K562 (cell line): ENCODE data around the gene ZNF69. TPM values are rescaled to one million over a fixed set of nuclear protein-coding genes. Genes with fewer than 3 reads are reported as not detected.

Experiments used
- BACH1 ChIP-seq: fragments of 200-800 bp; sonication (Bioruptor generic); IDR thresholded peaks from 2 replicates; pipeline ENCODE4 v1.6.1; 2016; ENCODE audit warnings: missing genetic modification characterization, missing compliant biosample characterization
- BCL6 ChIP-seq: fragments of 250-450 bp; sonication (Bioruptor Pico); IDR thresholded peaks from 2 replicates; pipeline ENCODE4 v1.4.0; 2020
- CC2D1A ChIP-seq: fragments of 450-650 bp; IDR thresholded peaks from 2 replicates; pipeline ENCODE4 v1.6.1; 2017; ENCODE audit warnings: mild to moderate bottlenecking
- CCAR2 ChIP-seq: fragments of 200-400 bp; formaldehyde crosslinking; IDR thresholded peaks from 2 replicates; pipeline ENCODE4 v1.6.1; 2017; ENCODE audit warnings: mild to moderate bottlenecking, low read depth, low read length
- HNRNPLL ChIP-seq: fragments of 200-400 bp; formaldehyde crosslinking; IDR thresholded peaks from 2 replicates; pipeline ENCODE4 v1.6.1; 2017; ENCODE audit warnings: low read length, low read depth, mild to moderate bottlenecking; ENCODE audit not compliant: poor library complexity, severe bottlenecking
- KAT7 ChIP-seq: sonication (generic); formaldehyde crosslinking; IDR thresholded peaks from 2 replicates; pipeline ENCODE4 v1.8.0; 2022; ENCODE audit warnings: missing genetic modification reagents, mild to moderate bottlenecking, borderline replicate concordance
- KLF10 ChIP-seq: fragments of 250-450 bp; sonication (Bioruptor Pico); IDR thresholded peaks from 2 replicates; pipeline ENCODE4 v1.6.1; 2021; ENCODE audit warnings: matching md5 sums
- LARP7 ChIP-seq: fragments of 450-650 bp; IDR thresholded peaks from 2 replicates; pipeline ENCODE4 v1.6.1; 2016
- RAD21 ChIP-seq, 2 experiments: fragments of 250-450 bp in 1 of 2; fragments of 450-650 bp in 1 of 2; sonication (Bioruptor Pico) in 1 of 2; formaldehyde crosslinking in 1 of 2; IDR thresholded peaks in 1 of 2; conservative IDR thresholded peaks in 1 of 2; 2 replicates each; pipeline versions ENCODE4 v1.4.0 to v1.8.0; 2020 to 2022; ENCODE audit warnings: mild to moderate bottlenecking in 2 of 2, moderate library complexity in 1 of 2
- SMC3 ChIP-seq: conservative IDR thresholded peaks from 2 replicates; pipeline ENCODE4 v1.6.1; 2011; ENCODE audit warnings: low read depth, low read length, improper control_type of control experiment; ENCODE audit not compliant: insufficient read depth
- STAG1 ChIP-seq: sonication (generic); formaldehyde crosslinking; IDR thresholded peaks from 2 replicates; pipeline ENCODE4 v1.5.0; 2020; ENCODE audit warnings: missing genetic modification reagents, borderline replicate concordance
- ZNF780A ChIP-seq: fragments of 250-450 bp; sonication (Bioruptor Pico); IDR thresholded peaks from 2 replicates; pipeline ENCODE4 v1.5.0; 2021; ENCODE audit warnings: mild to moderate bottlenecking
- ZNF79 ChIP-seq: fragments of 250-450 bp; sonication (Bioruptor Pico); IDR thresholded peaks from 2 replicates; pipeline ENCODE4 v1.4.0; 2020; ENCODE audit warnings: low read depth, mild to moderate bottlenecking, moderate library complexity
- polyA plus RNA-seq, 8 experiments: library from polyadenylated mRNA; depleted of rRNA in 4 of 8; stranded (reverse) in 5 of 8; unstranded in 3 of 8; fragments of >200 nt; fragmentation: Nextera tagmentation in 2 of 8; fragmentation: Illumina TruSeq in 1 of 8; extraction: Ambion mirVana in 2 of 8; extraction: Trizol in 1 of 8; gene quantifications; 2 replicates each; pipeline versions ENCODE4 v1.2.1 to v1.2.3, GENCODE V29; 2011 to 2014; ENCODE audit warnings: inconsistent platforms in 1 of 8, missing spikeins in 1 of 8
- total RNA-seq, 7 experiments: library from RNA; depleted of rRNA in 6 of 7; stranded (reverse); fragments of >200 nt in 6 of 7; fragmentation: Illumina TruSeq in 2 of 7; extraction: Trizol in 2 of 7; gene quantifications; 2 replicates each; pipeline versions ENCODE4 v1.2.1 to v1.2.3, GENCODE V29; 2011 to 2021; ENCODE audit warnings: low replicate concordance in 1 of 7
- TF ChIP-seq, protein P1 (sequence below): sonication (generic); formaldehyde crosslinking; IDR thresholded peaks from 2 replicates; pipeline ENCODE4 v1.8.0; 2022; ENCODE audit warnings: mild to moderate bottlenecking, missing genetic modification reagents
- TF ChIP-seq, protein P2 (sequence below): fragments of 250-450 bp; sonication (Bioruptor Pico); IDR thresholded peaks from 2 replicates; pipeline ENCODE4 v1.5.0; 2021; ENCODE audit warnings: mild to moderate bottlenecking, borderline replicate concordance
- TF ChIP-seq, protein P3 (sequence below): fragments of 450-650 bp; formaldehyde crosslinking; IDR thresholded peaks from 2 replicates; pipeline ENCODE4 v1.4.0; 2020; ENCODE audit warnings: mild to moderate bottlenecking, moderate library complexity
- TF ChIP-seq, protein P4 (sequence below): sonication (generic); formaldehyde crosslinking; IDR thresholded peaks from 2 replicates; pipeline ENCODE4 v1.8.0; 2022; ENCODE audit warnings: missing genetic modification reagents, mild to moderate bottlenecking, borderline replicate concordance
- TF ChIP-seq, protein P5 (sequence below): fragments of 450-650 bp; conservative IDR thresholded peaks from 2 replicates; pipeline ENCODE4 v1.6.1; 2016; ENCODE audit warnings: missing genetic modification characterization, low read depth, mild to moderate bottlenecking, control low read depth, missing compliant biosample characterization
- TF ChIP-seq, protein P6 (sequence below): sonication (generic); formaldehyde crosslinking; IDR thresholded peaks from 2 replicates; pipeline ENCODE4 v1.8.1; 2023; ENCODE audit warnings: mild to moderate bottlenecking, missing genetic modification reagents, moderate library complexity

ZNF69 gene
- total and polyA plus RNA-seq, 9 of the 15 experiments (the other 6 are each of a cell fraction or from before 2014, with no cell fraction given) = 2.3 to 5.4 (median 3.6) TPM

DNA sequence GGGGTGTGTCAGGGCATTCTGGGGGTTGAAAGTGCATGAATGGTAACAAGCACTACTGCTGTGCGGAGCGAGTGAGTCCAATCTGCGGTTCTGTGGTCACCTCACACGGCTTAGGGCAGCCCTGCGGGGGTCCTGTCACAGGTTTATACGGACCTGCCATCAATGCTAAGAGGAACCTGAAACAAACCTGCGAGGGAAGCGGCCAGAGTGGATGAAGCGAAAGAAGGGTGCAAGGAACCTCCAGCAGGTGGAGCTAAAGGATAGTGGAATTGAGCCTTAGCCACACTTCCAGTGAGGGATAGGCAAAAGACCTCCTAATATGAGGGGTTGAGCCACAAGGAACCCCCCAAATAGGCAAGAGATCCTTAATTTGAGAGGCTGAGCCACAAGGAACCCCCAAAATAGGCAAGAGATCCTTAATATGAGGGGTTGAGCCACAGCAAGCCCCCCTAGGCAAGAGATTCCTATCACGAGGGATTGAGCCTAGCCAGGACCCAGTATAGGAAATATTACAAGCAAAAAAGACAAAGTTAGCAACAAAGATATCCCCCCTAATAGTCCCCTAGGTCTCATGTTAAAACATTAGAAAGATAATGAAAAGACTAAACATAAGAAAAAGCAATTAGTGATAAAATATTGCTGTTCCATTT is 6.3 kb upstream of the ZNF69 start (continued):
- no peak for TF ChIP-seq BACH1 (tag)
- TF ChIP-seq, protein P1, sequence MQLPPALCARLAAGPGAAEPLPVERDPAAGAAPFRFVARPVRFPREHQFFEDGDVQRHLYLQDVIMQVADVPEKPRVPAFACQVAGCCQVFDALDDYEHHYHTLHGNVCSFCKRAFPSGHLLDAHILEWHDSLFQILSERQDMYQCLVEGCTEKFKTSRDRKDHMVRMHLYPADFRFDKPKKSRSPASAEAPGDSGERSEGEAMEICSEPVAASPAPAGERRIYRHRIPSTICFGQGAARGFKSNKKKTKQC (CRISPR knock-in tag) = no peak
- TF ChIP-seq CC2D1A = peak; percentile 57; the same call in 1 of the 2 replicates
- TF ChIP-seq, protein P2, sequence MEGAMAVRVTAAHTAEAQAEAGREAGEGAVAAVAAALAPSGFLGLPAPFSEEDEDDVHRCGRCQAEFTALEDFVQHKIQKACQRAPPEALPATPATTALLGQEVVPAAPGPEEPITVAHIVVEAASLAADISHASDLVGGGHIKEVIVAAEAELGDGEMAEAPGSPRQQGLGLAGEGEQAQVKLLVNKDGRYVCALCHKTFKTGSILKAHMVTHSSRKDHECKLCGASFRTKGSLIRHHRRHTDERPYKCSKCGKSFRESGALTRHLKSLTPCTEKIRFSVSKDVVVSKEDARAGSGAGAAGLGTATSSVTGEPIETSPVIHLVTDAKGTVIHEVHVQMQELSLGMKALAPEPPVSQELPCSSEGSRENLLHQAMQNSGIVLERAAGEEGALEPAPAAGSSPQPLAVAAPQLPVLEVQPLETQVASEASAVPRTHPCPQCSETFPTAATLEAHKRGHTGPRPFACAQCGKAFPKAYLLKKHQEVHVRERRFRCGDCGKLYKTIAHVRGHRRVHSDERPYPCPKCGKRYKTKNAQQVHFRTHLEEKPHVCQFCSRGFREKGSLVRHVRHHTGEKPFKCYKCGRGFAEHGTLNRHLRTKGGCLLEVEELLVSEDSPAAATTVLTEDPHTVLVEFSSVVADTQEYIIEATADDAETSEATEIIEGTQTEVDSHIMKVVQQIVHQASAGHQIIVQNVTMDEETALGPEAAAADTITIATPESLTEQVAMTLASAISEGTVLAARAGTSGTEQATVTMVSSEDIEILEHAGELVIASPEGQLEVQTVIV (CRISPR knock-in tag) = no peak
- no peak for TF ChIP-seq KAT7 (CRISPR knock-in tag)
- TF ChIP-seq, protein P3, sequence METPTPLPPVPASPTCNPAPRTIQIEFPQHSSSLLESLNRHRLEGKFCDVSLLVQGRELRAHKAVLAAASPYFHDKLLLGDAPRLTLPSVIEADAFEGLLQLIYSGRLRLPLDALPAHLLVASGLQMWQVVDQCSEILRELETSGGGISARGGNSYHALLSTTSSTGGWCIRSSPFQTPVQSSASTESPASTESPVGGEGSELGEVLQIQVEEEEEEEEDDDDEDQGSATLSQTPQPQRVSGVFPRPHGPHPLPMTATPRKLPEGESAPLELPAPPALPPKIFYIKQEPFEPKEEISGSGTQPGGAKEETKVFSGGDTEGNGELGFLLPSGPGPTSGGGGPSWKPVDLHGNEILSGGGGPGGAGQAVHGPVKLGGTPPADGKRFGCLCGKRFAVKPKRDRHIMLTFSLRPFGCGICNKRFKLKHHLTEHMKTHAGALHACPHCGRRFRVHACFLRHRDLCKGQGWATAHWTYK (CRISPR knock-in tag) = no peak
- TF ChIP-seq LARP7 = no peak
- TF ChIP-seq BCL6 (CRISPR knock-in tag) = no peak
- TF ChIP-seq, protein P4, sequence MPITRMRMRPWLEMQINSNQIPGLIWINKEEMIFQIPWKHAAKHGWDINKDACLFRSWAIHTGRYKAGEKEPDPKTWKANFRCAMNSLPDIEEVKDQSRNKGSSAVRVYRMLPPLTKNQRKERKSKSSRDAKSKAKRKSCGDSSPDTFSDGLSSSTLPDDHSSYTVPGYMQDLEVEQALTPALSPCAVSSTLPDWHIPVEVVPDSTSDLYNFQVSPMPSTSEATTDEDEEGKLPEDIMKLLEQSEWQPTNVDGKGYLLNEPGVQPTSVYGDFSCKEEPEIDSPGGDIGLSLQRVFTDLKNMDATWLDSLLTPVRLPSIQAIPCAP = no peak
- TF ChIP-seq, protein P5, sequence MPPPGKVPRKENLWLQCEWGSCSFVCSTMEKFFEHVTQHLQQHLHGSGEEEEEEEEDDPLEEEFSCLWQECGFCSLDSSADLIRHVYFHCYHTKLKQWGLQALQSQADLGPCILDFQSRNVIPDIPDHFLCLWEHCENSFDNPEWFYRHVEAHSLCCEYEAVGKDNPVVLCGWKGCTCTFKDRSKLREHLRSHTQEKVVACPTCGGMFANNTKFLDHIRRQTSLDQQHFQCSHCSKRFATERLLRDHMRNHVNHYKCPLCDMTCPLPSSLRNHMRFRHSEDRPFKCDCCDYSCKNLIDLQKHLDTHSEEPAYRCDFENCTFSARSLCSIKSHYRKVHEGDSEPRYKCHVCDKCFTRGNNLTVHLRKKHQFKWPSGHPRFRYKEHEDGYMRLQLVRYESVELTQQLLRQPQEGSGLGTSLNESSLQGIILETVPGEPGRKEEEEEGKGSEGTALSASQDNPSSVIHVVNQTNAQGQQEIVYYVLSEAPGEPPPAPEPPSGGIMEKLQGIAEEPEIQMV (tag) = no peak
- TF ChIP-seq RAD21 (CRISPR knock-in tag; conservative IDR thresholded peaks at IDR 0.05 in 1 of 2, IDR thresholded peaks at IDR 0.05 in 1 of 2) = peak; percentile 72 to 90
- TF ChIP-seq, protein P6, sequence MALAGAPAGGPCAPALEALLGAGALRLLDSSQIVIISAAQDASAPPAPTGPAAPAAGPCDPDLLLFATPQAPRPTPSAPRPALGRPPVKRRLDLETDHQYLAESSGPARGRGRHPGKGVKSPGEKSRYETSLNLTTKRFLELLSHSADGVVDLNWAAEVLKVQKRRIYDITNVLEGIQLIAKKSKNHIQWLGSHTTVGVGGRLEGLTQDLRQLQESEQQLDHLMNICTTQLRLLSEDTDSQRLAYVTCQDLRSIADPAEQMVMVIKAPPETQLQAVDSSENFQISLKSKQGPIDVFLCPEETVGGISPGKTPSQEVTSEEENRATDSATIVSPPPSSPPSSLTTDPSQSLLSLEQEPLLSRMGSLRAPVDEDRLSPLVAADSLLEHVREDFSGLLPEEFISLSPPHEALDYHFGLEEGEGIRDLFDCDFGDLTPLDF = no peak
- TF ChIP-seq ZNF780A = no peak
- peak; percentile 56; the same call in 1 of the 2 replicates for TF ChIP-seq STAG1
- TF ChIP-seq SMC3 = peak; percentile 87
- no peak for TF ChIP-seq ZNF79 (CRISPR knock-in tag)
- TF ChIP-seq KLF10 (CRISPR knock-in tag) = no peak
- no peak for TF ChIP-seq HNRNPLL
- no peak for TF ChIP-seq CCAR2
